Keratinocyte (primary cell): ENCODE results near the gene ODAD4.

Experiments used
- CTCF ChIP-seq, 3 experiments: IDR thresholded peaks in 1 of 3; conservative IDR thresholded peaks in 1 of 3; optimal IDR thresholded peaks in 1 of 3; 2 replicates in 2 of 3; 3 replicates in 1 of 3; pipeline versions ENCODE3 to v1.5.1; 2011; ENCODE audit warnings: low read length in 3 of 3, mild to moderate bottlenecking in 3 of 3, moderate library complexity in 2 of 3, control low read depth in 1 of 3, inconsistent platforms in 1 of 3; ENCODE audit not compliant: insufficient read depth in 2 of 3; ENCODE audit errors: extremely low read depth in 1 of 3
- EZH2 ChIP-seq: IDR thresholded peaks from one replicate; pipeline ENCODE4 v1.6.1; 2012; ENCODE audit warnings: inconsistent platforms, mild to moderate bottlenecking, low read length, moderate library complexity

- no peak for TF ChIP-seq CTCF (optimal IDR thresholded peaks at IDR 0.05 in 1 of 3, IDR thresholded peaks at IDR 0.05 in 1 of 3, conservative IDR thresholded peaks at IDR 0.05 in 1 of 3; ENCODE audit: extremely low read depth in 1 of 3, insufficient read depth in 2 of 3, low read length in 3 of 3)
- no peak for TF ChIP-seq EZH2
These were observed 12.6 kb upstream of the ODAD4 start for GRCh38 chr17:41917679-41918313.
